Fibroblast of gingiva (primary cell): ENCODE measurements around the gene PLA2G4B.
"Not testable (repeated sequence)": the region's sequence is repeated elsewhere in the genome, so short reads cannot be mapped to it uniquely, and the experiment has no call there.

Experiments used
- DNase-seq: peaks from one replicate; pipeline ENCODE4 v3.0.0-alpha.2; 2011; ENCODE audit warnings: low read depth

PLA2G4B gene

DNA sequence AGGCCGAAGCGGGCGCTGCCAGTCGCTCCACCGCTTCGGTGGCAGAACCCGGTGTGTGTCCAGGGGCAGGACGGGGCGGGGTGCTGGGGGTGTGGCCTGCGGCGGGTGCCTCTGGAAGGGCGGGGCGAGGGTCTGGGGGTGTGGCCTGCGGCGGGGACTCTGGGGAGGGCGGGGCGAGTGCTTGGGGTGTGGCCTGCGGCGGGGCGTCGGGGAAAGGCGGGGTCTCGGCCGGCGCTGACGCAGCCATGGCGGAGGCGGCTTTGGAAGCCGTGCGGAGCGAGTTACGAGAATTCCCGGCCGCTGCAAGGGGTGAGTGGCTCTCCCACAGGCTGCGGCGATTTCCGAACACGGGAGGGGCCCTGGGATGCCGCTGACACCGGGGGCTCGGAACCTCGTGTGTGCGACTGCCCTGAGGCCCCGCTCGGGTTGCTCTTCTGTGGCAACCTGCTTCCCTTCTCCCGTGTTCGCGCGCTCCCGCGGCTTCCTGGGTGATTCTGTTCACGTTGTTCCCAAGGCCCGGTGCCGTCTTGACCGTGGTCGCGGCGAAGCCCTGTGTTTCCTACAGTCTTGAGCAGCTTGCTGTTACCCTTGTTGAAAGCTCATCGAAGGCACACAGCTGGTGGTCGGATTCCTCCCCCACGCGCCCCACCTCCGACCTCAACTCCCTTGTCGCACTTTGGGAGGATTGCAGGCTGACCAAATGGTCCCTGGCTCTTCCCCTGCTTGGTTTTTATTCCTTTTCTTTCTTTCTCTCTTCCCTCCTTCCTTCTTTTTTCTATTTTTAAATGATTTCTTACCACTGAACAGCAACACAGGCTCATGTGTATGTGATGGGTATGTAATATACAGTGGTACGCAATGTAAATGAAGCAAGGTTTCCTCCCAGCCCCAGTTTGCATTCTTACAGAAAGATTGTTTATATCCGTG lies 10.5 kb upstream of the PLA2G4B start, which contains the start of gene JMJD7:
Gene JMJD7, plus strand, starts transcription at position 213 of the 927 bp plus-strand sequence. Its CDS starts 33 bp downstream, at position 246.
- peak; percentile 84 for DNase-seq

DNA sequence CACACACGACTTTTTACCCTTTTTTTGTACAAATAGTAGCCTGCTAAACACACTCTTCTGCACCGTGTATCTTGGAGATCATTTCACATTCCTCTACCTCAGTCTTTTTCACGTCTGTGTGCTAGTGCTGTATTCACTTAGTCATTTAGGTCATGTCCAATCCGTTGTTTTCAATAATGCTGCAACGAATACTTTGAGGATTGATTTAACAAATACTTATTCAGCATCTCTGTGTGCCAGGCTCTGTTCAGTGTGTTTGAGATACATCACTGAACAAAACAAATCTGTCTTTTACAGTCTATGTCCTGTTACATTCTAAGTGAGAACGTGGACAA lies 9.9 kb upstream of the PLA2G4B start:
- DNase-seq = no peak

DNA sequence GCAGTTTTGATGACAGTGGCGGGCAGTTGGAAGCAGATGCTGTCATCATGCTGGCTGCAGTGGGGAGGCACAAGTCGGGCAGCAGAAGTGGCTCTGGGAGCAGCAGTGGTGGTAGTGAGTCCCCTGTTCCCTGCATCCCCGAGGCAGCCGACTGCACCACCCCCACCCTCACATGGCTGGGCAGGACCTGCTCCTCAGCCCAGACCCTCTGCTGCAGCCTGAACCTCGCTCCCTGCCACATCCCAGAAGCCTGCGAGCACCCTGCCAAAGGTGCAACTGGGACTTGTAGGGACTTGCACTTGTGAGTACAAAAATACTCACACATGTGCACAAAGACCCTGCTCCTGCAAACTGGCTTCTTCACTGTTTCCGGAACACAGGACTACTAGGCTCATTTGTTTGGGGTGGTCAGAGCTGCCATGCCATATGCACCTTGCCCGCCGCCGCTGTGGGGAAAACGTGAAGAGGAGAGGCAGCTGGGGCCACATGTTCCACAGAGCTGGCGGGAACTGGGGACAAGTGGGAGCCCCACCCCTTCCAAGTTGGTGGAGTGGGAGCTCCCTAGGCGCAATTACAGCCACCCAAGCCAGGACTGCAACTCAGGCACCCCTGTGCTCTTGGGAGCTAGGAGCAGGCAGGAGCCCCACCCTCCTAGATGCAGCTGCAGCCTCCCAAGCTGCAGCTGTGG lies 8.5 kb upstream of the PLA2G4B start:
- DNase-seq = no peak

DNA sequence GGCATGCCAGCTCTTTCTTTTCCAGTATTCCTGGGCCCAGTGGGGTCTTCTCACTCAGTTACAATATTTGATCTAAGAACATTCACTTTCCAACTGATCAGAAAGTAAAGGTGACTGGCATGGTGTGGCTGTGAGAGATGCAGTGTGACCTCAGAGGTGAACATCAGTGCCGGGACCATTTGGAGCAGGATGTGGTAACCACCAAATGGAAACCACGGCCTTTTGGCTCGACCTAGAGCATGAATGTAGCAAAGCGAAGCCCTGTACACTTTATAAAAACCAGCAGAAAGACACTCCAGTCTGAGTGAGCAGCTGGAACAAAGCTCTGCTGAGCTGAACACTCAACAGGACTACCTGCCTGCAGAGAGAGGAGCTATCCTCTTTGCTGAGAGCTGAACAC lies 7.4 kb upstream of the PLA2G4B start:
- DNase-seq = not testable (repeated sequence)

DNA sequence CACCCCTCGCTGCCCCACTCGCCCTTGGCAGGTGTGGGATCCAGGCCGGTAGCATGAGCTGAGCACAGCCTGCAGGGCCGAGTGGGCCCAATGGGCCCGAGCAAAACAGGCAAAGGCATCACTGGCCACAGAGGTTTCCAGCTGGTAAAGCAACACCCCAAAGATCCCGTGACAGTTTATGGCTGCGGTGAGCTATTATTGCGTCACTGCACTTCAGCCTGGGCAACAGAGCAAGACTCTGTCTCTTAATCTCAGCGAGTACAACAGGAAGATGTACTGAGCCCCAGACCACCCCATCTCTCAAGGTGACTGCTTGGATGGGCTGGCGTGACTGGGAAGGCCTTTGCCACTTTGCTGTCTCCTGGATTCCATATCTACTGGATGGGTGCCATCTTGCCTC lies 6.4 kb upstream of the PLA2G4B start:
- DNase-seq = no peak

DNA sequence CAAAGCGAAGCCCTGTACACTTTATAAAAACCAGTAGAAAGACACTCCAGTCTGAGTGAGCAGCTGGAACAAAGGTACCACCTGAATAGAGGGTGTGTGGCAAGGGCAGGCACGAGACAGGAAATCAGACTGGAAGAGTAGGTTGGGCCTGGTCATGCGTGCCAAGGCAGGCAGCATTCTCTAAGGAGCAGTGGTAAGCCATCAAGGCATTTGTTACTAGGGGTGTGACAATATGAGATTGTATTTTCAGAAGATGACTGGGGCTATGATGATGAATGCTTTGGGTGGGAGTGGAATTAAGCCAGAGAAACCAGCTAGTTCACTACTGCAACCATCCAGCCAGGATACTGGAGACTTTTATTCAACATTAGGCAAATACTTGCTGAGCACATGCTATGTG lies 5.8 kb upstream of the PLA2G4B start:
- no peak for DNase-seq

DNA sequence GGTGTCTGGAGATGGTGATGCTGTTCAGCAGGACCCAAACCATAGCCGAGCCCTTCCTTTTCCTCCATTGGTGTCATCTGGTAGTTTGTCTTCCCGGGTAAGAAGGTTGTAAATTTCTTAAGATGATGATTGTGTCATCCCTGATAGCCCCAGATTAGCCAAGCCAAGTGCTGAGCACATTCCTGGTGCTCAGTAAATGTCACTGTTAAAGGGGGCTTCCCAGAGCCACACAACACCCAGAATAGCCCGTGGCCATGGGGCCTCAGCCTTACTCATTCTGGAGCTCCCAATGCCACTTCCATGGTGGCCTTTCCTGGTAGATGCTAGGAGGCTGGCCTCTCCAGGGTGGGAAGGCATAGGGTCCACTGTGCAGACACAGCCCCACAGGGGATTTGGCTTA lies 4.6 kb upstream of the PLA2G4B start:
- no peak for DNase-seq

DNA sequence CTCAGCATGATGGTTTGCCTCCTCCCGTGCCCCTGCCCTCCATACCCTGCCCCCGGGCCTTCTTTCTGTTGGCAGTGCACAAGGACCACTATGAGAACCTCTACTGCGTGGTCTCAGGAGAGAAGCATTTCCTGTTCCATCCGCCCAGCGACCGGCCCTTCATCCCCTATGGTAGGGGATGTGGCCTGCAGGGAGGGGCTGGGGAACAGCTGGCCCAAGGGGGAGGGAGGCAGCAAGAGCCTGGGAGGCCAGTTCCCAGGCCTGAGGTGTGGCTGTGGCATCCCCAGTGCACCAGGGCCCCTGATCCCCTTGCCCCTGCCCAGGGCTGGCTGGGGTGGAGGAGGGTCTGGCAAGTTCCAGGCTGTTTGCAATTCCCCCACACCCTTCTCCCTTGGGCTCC lies 2.6 kb upstream of the PLA2G4B start:
- no peak for DNase-seq

DNA sequence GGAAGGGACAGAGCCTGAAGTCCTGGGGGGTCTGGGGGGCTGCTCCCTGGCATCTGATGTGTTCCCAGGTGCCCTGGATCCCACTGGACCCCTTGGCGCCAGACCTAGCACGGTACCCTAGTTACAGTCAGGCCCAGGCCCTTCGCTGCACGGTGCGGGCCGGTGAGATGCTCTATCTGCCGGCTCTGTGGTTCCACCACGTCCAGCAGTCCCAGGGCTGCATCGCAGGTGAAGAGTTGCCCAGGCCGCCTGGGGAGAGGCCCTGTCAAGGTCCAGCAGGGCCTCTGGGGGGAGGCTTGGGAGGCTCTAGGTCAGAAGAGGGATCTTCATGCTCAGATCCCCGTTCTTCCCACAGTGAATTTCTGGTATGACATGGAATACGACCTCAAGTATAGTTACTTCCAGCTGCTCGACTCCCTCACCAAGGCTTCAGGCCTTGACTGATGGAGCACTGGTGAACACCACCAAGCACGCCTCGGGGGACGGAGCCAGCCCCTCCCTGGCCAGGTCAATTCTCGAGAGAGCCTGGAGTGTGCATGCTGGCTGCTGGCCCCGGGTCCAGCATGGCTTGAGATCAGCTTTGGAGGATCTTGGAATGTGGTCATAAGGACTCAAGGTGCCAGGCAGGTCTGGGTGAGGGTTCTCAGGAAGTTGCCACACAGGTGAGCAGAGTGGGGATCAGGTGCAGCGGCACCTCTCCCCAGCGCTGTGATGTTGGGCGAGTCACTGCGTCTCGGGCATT lies 1.8 kb upstream of the PLA2G4B start:
- no peak for DNase-seq

DNA sequence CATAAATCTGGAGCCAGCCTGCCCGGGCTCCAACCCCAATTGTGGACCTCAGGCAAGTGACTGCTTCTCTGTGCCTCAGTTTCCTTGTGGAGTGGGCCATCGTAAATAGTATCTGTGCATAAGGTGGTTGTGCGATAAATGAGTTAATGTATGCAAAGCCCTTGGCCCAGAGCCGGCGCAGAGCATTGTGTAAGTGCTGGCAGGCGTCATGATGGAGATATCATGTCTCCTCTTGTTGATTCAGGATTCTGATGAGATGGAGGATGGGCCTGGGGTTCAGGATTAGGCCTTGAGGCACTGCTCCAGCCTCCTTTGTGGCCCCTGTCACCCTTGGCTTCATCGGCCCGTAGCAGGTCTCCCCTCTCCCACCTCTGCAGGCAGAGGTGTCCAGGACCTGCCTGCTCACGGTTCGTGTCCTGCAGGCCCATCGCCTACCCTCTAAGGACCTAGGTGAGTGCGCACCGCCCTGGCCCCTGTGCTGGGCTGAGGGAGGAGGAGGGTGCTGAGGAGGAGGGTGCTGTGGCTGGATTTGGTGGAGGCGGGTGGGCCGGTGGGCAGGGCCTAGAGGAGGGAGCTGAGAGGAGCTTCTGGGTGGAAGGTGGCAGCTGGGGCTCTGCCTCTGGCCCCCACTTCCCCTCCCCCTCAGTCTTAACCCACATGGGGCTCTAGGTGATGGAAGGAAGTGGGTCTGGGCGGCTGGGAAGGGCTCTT lies 1.3 kb downstream of the PLA2G4B start:
- DNase-seq = no peak

DNA sequence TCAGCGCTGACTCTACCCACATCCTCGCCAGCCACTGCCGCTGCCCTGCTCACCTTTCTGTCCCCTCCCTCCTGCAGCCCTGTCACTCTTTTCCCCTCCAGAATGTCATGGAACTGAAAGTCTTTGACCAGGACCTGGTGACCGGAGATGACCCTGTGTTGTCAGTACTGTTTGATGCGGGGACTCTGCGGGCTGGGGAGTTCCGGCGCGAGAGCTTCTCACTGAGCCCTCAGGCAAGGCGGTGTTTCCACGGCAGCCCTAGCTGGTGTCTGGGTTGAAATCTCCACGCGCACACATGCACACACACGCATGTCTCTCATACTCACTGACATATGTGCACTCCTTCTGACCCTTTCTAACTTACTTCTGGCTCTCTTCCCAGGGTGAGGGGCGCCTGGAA lies 2.0 kb downstream of the PLA2G4B start:
- no peak for DNase-seq

DNA sequence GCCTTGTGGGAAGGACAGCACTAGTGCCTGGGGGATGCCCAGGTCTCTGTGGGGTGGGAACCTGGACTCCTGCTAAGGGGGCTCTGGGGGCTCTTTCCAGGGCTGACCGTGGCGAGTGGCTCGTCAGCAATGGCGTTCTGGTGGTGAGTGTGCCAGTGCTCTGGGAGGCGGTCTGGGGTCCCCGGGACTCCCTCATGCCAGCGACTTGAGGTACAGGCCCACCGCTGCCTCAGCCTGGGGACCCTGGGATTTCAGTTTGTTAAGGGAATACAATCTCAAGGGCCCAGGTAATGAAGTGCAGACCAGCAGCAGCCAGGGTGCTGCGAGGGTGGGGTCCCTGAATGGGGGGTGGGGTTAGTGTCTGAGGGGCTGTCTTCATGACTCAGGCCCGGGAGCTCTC lies 2.5 kb downstream of the PLA2G4B start:
- no peak for DNase-seq

DNA sequence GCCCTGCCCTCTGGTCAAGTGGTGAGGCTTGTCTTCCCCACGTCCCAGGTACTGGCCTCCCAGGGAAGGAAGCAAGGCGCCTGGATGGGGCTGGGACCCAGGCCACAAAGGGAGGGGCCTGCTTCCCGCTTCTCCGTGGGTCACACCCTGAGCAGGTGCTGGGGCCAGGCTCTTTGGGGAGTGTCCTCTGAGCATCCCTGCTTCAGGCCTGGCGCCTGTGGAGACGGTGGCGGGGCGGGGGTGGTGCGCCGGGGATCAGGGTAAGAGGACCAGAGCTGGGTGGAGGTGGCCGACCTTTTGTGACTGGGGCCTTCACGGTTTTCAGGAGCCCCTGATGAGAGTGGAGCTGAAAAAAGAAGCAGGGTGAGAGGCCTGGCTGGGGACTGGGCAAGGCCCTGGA lies 3.6 kb downstream of the PLA2G4B start:
- DNase-seq = no peak

DNA sequence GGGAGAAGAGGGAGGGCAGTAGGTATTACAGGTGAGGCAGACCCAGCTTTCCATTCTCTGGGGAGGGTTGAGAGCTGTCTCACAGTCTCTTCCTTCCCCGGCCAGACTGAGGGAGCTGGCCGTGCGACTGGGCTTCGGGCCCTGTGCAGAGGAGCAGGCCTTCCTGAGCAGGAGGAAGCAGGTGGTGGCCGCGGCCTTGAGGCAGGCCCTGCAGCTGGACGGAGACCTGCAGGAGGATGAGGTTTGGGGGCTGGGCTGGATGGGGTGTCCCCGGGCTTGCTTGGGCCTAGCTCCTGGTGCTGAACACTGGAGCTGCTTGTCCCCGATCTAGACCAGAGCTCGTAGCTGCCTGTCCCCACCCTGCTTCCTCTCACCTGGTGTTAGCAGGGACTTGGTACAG lies 4.9 kb downstream of the PLA2G4B start:
- DNase-seq = no peak

DNA sequence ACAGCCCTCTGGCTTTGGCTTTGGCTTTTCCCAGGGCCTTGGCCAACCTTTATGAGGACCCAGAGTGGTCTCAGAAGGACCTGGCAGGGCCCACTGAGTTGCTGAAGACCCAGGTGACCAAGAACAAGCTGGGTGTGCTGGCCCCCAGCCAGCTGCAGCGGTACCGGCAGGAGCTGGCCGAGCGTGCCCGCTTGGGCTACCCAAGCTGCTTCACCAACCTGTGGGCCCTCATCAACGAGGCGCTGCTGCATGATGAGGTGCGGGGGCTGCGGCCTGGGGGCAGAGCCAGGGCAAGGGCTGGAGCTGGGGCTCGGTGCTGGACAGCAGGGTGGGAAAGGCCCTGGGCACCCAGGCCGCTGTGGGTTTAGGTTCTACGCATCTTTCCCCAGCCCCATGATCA lies 6.2 kb downstream of the PLA2G4B start:
- no peak for DNase-seq

DNA sequence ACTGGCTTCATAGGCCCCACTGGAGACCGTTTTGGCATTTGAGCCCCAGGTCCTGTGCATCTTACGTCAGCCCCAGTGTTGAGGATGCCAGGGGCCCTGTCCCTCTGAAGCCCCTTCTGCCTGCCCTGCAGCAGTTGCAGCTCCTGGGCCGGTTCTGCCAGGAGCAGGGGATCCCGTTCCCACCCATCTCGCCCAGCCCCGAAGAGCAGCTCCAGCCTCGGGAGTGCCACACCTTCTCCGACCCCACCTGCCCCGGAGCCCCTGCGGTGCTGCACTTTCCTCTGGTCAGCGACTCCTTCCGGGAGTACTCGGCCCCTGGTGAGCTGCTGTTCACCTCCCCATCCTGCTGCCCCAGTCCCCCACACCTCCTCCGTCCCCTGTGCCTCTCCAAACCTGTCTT lies 8.6 kb downstream of the PLA2G4B start:
- DNase-seq = no peak

DNA sequence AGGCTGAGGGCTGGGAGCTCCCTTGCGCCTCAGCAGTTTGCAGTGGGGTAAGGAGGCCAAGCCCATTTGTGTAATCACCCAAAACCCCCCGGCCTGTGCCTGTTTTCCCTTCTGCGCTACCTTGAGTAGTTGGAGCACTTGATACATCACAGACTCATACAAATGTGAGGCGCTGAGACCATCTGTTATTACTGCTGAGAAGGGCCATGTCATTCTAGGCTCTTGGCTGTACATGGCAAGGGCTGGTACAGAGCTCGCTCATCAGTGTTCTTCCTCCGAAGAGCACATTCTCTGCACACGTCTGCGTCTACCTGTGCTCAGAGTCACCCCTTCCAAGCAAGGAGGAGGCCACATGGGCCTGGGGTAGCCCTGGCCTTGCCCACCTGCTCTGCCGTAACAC lies 9.3 kb downstream of the PLA2G4B start:
- DNase-seq = no peak

DNA sequence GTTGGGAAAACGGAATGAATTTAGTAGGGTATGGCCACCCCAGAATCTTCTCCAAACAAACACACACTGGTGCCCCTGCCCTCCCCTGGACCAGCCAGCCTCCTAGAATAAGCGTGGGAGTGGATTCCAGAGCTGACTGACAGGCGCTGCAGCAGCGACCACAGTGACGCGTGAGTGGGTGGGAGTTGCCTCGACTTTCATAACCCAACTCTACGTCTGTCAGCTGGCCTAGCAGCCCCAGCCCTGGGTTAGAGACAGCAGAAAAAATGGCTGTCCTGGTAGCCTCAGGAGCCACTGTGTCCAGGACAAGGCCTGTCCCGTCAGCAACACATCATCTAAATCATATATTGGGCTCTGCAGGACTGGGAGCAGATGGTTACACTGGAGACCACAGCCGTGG lies 10.0 kb downstream of the PLA2G4B start:
- no peak for DNase-seq

DNA sequence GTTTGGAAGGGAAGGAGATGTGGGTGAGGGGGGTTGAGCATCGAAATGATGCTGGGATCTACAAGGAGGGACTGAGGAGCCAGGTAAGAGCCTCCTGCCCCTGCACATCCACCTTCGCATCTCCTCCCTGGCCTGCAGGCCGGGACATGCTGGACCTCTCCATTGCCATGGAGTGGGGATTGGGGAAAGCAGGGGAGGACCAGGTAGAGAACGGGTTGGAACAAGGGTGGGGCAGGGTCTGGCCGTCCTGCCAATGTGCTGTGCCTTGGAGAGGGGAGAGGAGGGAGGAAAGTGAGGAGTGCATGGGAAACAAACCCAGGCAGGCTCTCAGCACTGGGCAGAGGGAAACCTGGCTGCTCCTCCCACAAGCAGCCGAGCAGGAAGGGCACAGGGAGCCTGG lies 10.6 kb downstream of the PLA2G4B start:
- no peak for DNase-seq

DNA sequence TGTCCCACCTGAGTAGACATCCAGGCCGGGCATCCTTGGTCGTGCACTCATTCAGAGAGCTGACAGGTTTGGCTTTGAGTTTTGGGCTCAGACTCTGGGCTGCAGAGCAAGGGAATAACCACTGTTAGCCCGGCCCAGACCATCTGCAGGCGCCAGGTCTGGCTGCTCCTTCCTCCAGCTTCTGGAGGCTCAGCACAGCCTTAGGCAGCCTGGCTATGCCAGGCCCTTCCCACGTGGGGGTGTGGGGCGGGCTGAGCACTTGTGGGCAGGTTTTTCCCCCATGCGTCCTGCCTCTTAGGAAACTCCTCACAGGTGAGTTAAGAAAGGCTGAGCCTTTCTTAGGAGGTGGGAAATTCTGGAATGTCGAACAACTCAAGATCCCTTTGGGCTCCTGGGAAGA lies 11.2 kb downstream of the PLA2G4B start:
- no peak for DNase-seq

DNA sequence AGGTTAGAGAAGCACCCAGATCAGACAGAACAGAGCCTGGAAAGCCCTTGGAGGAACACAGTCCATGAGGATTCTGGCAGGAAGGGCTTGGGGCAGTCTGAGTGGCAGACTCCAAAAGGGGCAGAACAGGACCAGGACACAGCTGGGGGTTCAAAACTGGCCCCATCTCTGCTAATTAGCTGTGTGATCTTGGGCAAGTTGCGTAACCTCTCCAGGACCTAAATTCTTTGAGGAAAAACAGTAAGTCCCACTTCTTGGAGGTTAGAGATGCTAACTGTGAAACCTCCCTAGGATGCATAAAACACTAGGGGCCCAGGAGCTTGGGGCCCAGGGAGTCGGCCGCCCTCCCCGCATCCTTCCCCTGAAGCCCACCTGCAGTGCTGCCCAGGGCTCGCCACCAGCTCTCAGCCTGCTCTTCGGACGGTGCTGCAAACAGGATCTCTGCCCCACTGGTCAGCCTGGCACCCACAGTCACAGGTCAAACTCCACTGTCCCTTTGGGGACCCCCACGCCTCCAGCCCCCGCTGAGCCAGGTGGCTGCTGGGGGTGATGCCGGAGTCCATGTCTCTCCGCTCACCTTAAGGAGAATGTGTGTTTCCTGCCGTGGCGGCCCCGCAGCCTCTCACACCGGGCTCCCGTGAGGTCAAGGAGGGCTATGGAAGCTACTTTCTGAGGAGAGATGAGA lies 12.0 kb downstream of the PLA2G4B start:
- DNase-seq = no peak

DNA sequence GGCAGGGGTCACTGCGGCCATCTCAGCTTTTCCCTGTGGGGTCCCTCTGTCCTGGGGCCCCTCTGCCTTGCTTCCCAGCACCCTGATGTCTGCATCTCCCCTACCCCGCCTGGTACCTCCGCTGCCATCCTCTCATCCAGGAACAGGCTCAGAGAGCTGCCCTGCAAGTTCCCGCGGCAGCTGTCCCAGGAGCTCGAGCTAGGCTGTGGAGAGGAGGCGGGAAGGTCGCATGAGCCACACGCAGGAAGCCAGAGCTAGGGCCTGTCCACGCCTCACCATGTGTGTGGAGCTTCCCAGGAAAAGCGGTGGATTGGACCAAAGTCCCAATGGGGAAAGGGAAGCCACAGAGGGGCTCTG lies 12.5 kb downstream of the PLA2G4B start:
- no peak for DNase-seq
